Keratinocyte (primary cell): ENCODE results near the gene BTBD16. TPM values are rescaled to one million over a fixed set of nuclear protein-coding genes. Genes with fewer than 3 reads are reported as not detected.
A peak's percentile ranks its signal among the peaks of the same experiment; 100 is the strongest.

Source experiments
- DNase-seq: peaks from one replicate; pipeline ENCODE4 v3.0.0-alpha.2; 2011; ENCODE audit warnings: low read depth, missing footprints, low spot score
- FAIRE-seq: peaks from 2 replicates; lab custom pipeline; 2011; peaks lifted over from hg19 to GRCh38; lab: Jason Lieb, UNC
- H2AFZ ChIP-seq: 2 replicates; pipeline ENCODE4 v1.6.0; 2012; ENCODE audit warnings: low read length, control low read depth, inconsistent platforms; ENCODE audit not compliant: control insufficient read depth
- H3K27ac ChIP-seq: 2 replicates; pipeline ENCODE4 v1.5.1; 2011; ENCODE audit warnings: low read length; ENCODE audit not compliant: control insufficient read depth, insufficient read depth
- H3K27me3 ChIP-seq: 3 replicates; pipeline ENCODE4 v1.6.0; 2011; ENCODE audit warnings: low read length; ENCODE audit not compliant: control insufficient read depth, insufficient read depth; ENCODE audit errors: extremely low read depth
- H3K36me3 ChIP-seq, 2 experiments: 2 replicates in 1 of 2; 3 replicates in 1 of 2; pipeline ENCODE4 v1.5.1; 2011; ENCODE audit warnings: low read length in 2 of 2, mild to moderate bottlenecking in 1 of 2; ENCODE audit not compliant: control insufficient read depth in 2 of 2, insufficient read depth in 2 of 2; ENCODE audit errors: extremely low read depth in 1 of 2
- H3K4me1 ChIP-seq: 3 replicates; pipeline ENCODE4 v1.5.1; 2011; ENCODE audit warnings: low read length; ENCODE audit not compliant: control insufficient read depth, insufficient read depth; ENCODE audit errors: extremely low read depth
- H3K4me2 ChIP-seq: 3 replicates; pipeline ENCODE4 v1.6.0; 2011; ENCODE audit warnings: low read depth, low read length; ENCODE audit not compliant: control insufficient read depth, insufficient read depth; ENCODE audit errors: extremely low read depth
- H3K4me3 ChIP-seq, 3 experiments: fragments of 200-600 bp in 1 of 3; sonication (generic) in 1 of 3; 2 replicates in 2 of 3; 3 replicates in 1 of 3; pipeline ENCODE4 v1.5.1; 2011 to 2016; ENCODE audit warnings: low read length in 3 of 3, mild to moderate bottlenecking in 3 of 3, control low read depth in 2 of 3, inconsistent platforms in 1 of 3, low read depth in 1 of 3, mixed read lengths in 1 of 3, mixed run types in 1 of 3, moderate library complexity in 1 of 3; ENCODE audit not compliant: control insufficient read depth in 2 of 3, insufficient read depth in 2 of 3; ENCODE audit errors: extremely low read depth in 1 of 3
- H3K79me2 ChIP-seq: 2 replicates; pipeline ENCODE4 v1.6.0; 2012; ENCODE audit warnings: low read length; ENCODE audit not compliant: control insufficient read depth, insufficient read depth
- H3K9ac ChIP-seq: 3 replicates; pipeline ENCODE4 v1.6.0; 2011; ENCODE audit warnings: low read length; ENCODE audit not compliant: control insufficient read depth, insufficient read depth; ENCODE audit errors: extremely low read depth
- H3K9me1 ChIP-seq: 3 replicates; pipeline ENCODE4 v1.6.0; 2011; ENCODE audit warnings: low read length; ENCODE audit not compliant: control insufficient read depth, insufficient read depth; ENCODE audit errors: extremely low read depth
- H3K9me3 ChIP-seq: 2 replicates; pipeline ENCODE4 v1.5.1; 2012; ENCODE audit warnings: low read depth, low read length; ENCODE audit not compliant: control insufficient read depth
- H4K20me1 ChIP-seq: 3 replicates; pipeline ENCODE4 v1.6.0; 2011; ENCODE audit warnings: low read length; ENCODE audit not compliant: control insufficient read depth, insufficient read depth; ENCODE audit errors: extremely low read depth
- CTCF ChIP-seq, 3 experiments: IDR thresholded peaks in 1 of 3; conservative IDR thresholded peaks in 1 of 3; optimal IDR thresholded peaks in 1 of 3; 2 replicates in 2 of 3; 3 replicates in 1 of 3; pipeline versions ENCODE3 to v1.5.1; 2011; ENCODE audit warnings: low read length in 3 of 3, mild to moderate bottlenecking in 3 of 3, moderate library complexity in 2 of 3, control low read depth in 1 of 3, inconsistent platforms in 1 of 3; ENCODE audit not compliant: insufficient read depth in 2 of 3; ENCODE audit errors: extremely low read depth in 1 of 3
- EZH2 ChIP-seq: IDR thresholded peaks from one replicate; pipeline ENCODE4 v1.6.1; 2012; ENCODE audit warnings: inconsistent platforms, mild to moderate bottlenecking, low read length, moderate library complexity
- dilution Hi-C: fragments of 300-500 bp; cut with MboI; formaldehyde crosslinking; loops from one replicate; pipeline ENCODE4 v1.7.0; 2020; ENCODE audit warnings: low sequenced_read_pairs; ENCODE audit not compliant: extremely low pct_ligation_motif_present
- polyA plus RNA-seq, 5 experiments: library from polyadenylated mRNA; depleted of rRNA in 3 of 5; stranded (reverse) in 3 of 5; stranded (forward) in 1 of 5; unstranded in 1 of 5; fragments of >200 nt; gene quantifications; 1 replicate in 1 of 5; 2 replicates in 3 of 5; 3 replicates in 1 of 5; pipeline versions ENCODE4 v1.2.1 to v1.2.3, GENCODE V29; 2011 to 2012; ENCODE audit warnings: missing spikeins in 2 of 5, low read depth in 1 of 5, low replicate concordance in 1 of 5

Gene BTBD16
- polyA plus RNA-seq, 1 donor (not counting 4 experiments of a cell fraction or from before 2014, with no cell fraction given): 4.9 TPM

- Histone ChIP-seq H3K36me3 (no peaks in the 10 kb centered on the region), H3K4me1 (peaks cover 21% of the 10 kb centered on the region), H3K4me2 (peak within 1 kb of the TSS; percentile 97), H4K20me1 (no peaks in the 10 kb centered on the region), H3K27ac (peak within 1 kb of the TSS; percentile 95), H3K9ac (peak within 1 kb of the TSS; percentile 95), H3K9me1 (no peaks in the 10 kb centered on the region), H3K9me3 (no peaks in the 10 kb centered on the region), H3K4me3 (peak within 1 kb of the TSS; percentile 78 to 95 (median 91)), H3K79me2 (peaks cover 38% of the 10 kb centered on the region), H3K27me3 (no peaks in the 10 kb centered on the region), H2AFZ (peak within 1 kb of the TSS; percentile 80)
- TF ChIP-seq CTCF (optimal IDR thresholded peaks at IDR 0.05 in 1 of 3, IDR thresholded peaks at IDR 0.05 in 1 of 3, conservative IDR thresholded peaks at IDR 0.05 in 1 of 3; ENCODE audit: extremely low read depth in 1 of 3, insufficient read depth in 2 of 3, low read length in 3 of 3) (no peak), EZH2 (no peak)
- peak; percentile 42 for DNase-seq
- dilution Hi-C loops: no loop called here
- FAIRE-seq: peak; percentile 80
These were observed 103.3 kb downstream of the BTBD16 start, which contains the start of gene PLEKHA1 for GRCh38 chr10:122374237-122374858. TSS of gene PLEKHA1 (plus strand) at chr10:122374708. CDS start at chr10:122393201, 18,493 bp downstream.

DNA sequence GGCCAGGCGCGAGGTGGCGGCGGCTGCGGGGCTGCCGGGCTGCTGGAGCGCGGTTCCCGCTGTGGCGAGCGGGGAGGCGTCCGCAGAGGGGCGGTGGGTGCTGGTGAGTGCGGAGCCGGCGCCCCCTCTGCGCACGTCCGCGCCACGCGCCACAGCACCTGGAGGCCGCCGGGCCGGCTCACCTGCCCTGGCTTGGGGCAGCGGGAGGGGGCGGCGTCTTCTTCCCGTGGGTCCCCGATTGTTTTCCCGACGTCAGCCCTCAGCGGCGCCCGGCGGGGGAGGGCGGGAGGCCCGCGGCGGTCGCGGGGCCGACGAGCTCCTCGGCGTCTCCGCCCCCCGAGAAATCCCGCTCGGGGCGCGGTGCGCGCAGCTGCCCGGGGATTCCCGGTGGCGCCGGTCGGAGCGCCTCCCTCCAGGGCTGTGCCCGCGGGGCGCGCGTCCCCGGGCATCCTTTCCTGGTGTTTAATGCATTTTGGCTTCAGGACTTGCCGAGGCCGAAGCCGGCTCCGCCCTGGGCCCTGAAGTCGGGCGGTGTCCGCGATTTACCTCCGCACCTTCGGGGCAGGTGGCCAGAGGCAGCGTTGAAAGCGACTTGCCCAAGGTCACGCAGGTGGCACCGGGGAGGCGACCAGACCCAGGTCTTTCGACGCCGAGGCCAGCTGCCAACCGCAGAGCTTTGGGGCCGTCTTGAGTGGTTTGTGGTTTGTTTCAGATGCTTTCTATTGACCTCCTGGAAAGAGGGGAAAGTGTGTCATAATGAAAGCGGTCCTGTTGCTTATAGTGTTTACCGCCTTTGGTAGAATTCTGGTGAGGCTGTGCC, 104.0 kb downstream of the BTBD16 start:
- Histone ChIP-seq H3K4me3 (peak overlapping the region; percentile 78 to 95 (median 91)), H2AFZ (peak overlapping the region; percentile 80), H3K4me1 (peaks cover 21% of the 10 kb centered on the region), H3K79me2 (peaks cover 44% of the 10 kb centered on the region), H3K9me3 (no peaks in the 10 kb centered on the region), H3K27ac (peak overlapping the region; percentile 95), H3K9me1 (no peaks in the 10 kb centered on the region), H3K36me3 (no peaks in the 10 kb centered on the region), H3K27me3 (no peaks in the 10 kb centered on the region), H4K20me1 (no peaks in the 10 kb centered on the region), H3K4me2 (peak overlapping the region; percentile 94), H3K9ac (peak overlapping the region; percentile 95)
- dilution Hi-C loops: no loop called here
- DNase-seq (no peak), FAIRE-seq (peak; percentile 43)
- TF ChIP-seq EZH2 (no peak), CTCF (optimal IDR thresholded peaks at IDR 0.05 in 1 of 3, IDR thresholded peaks at IDR 0.05 in 1 of 3, conservative IDR thresholded peaks at IDR 0.05 in 1 of 3; ENCODE audit: extremely low read depth in 1 of 3, insufficient read depth in 2 of 3, low read length in 3 of 3) (no peak)
